Measurements from ENCODE around the gene NFYA. TPM values are rescaled to one million over a fixed set of nuclear protein-coding genes. Genes with fewer than 3 reads are reported as not detected.

Gene NFYA
- total RNA-seq, 4 donors from 2014 or later, result 10.9 to 43.6 (median 18.4) TPM

GRCh38 chr6:41040940-41041536 lies 31.7 kb upstream of the NFYA start:
- no peaks in the 10 kb centered on the region for H3K27me3 ChIP-seq
- no peak for TF ChIP-seq POLR2A (IDR thresholded peaks at IDR 0.05)
- TF ChIP-seq CTCF (IDR thresholded peaks at IDR 0.05), result no peak
- no peaks in the 10 kb centered on the region for H3K9me3 ChIP-seq
- no peak for DNase-seq
- no peak overlapping the region for H3K4me3 ChIP-seq
- H3K27ac ChIP-seq, result no peak overlapping the region
- intact Hi-C loops (cut with DNase I; ENCODE audit: low total_unique reads), result no loop called here
- H3K36me3 ChIP-seq, result no peaks in the 10 kb centered on the region
- no peaks in the 10 kb centered on the region for H3K4me1 ChIP-seq

GRCh38 chr6:41042226-41043055 lies 30.3 kb upstream of the NFYA start, which contains the start of gene TSPO2:
TSPO2 (plus strand) TSS chr6:41042467; CDS start chr6:41042986, 519 bp downstream.
- intact Hi-C loops (cut with DNase I; ENCODE audit: low total_unique reads), result no loop called here
- no peak for TF ChIP-seq POLR2A (IDR thresholded peaks at IDR 0.05)
- DNase-seq, result no peak
- no peak within 1 kb of the TSS for H3K4me3 ChIP-seq
- H3K4me1 ChIP-seq, result no peaks in the 10 kb centered on the region
- no peaks in the 10 kb centered on the region for H3K9me3 ChIP-seq
- no peaks in the 10 kb centered on the region for H3K36me3 ChIP-seq
- H3K27ac ChIP-seq, result no peak within 1 kb of the TSS
- no peaks in the 10 kb centered on the region for H3K27me3 ChIP-seq

- no peaks in the 10 kb centered on the region for H3K4me1 ChIP-seq
- no peak overlapping the region for H3K4me3 ChIP-seq
- DNase-seq, result no peak
- H3K36me3 ChIP-seq, result no peaks in the 10 kb centered on the region
- intact Hi-C loops (cut with DNase I; ENCODE audit: low total_unique reads), result no loop called here
- H3K9me3 ChIP-seq, result no peaks in the 10 kb centered on the region
- H3K27me3 ChIP-seq, result no peaks in the 10 kb centered on the region
- TF ChIP-seq CTCF (IDR thresholded peaks at IDR 0.05) (no peak), POLR2A (IDR thresholded peaks at IDR 0.05) (no peak)
- H3K27ac ChIP-seq, result no peak overlapping the region
These were observed 29.6 kb upstream of the NFYA start for GRCh38 chr6:41043151-41043550.

GRCh38 chr6:41045664-41046063 lies 27.1 kb upstream of the NFYA start:
- Histone ChIP-seq H3K27ac (no peak overlapping the region), H3K4me1 (no peaks in the 10 kb centered on the region), H3K36me3 (no peaks in the 10 kb centered on the region), H3K27me3 (no peaks in the 10 kb centered on the region), H3K4me3 (no peak overlapping the region), H3K9me3 (no peaks in the 10 kb centered on the region)
- intact Hi-C loops (cut with DNase I; ENCODE audit: low total_unique reads), result no loop called here
- DNase-seq, result no peak
- no peak for TF ChIP-seq CTCF (IDR thresholded peaks at IDR 0.05)
- TF ChIP-seq POLR2A (IDR thresholded peaks at IDR 0.05), result no peak

GRCh38 chr6:41046084-41046483 lies 26.7 kb upstream of the NFYA start:
- intact Hi-C loops (cut with DNase I; ENCODE audit: low total_unique reads), result no loop called here
- Histone ChIP-seq H3K4me1 (no peaks in the 10 kb centered on the region), H3K27ac (no peak overlapping the region), H3K27me3 (no peaks in the 10 kb centered on the region), H3K36me3 (no peaks in the 10 kb centered on the region), H3K9me3 (no peaks in the 10 kb centered on the region), H3K4me3 (no peak overlapping the region)
- DNase-seq, result no peak
- TF ChIP-seq CTCF (IDR thresholded peaks at IDR 0.05) (no peak), POLR2A (IDR thresholded peaks at IDR 0.05) (no peak)

Measured in uterus (tissue), 4 donors.